HCT116 (cell line): ENCODE measurements around the gene PCDHGB3. TPM values are rescaled to one million over a fixed set of nuclear protein-coding genes. Genes with fewer than 3 reads are reported as not detected.

Source experiments
- ATAC-seq: fragments of 200-7000 bp; cut with Tn5 transposase; 2 replicates; pipeline ENCODE4 v1.9.1; 2020; ENCODE audit warnings: mild to moderate bottlenecking, moderate library complexity
- BruUV-seq: library from RNA; stranded (reverse); fragments of 400-500 nt; replicated peaks from 2 replicates; lab custom pipeline; 2021; lab: Mats Ljungman, UMichigan
- CTCF ChIA-PET: fragments of 300-600 bp; sonication (Branson Sonifier 250); formaldehyde crosslinking; loops from one replicate; lab custom pipeline; 2021; ENCODE audit warnings: antibody characterized with exemption; lab: Charles Lee
- POLR2A ChIA-PET: fragments of 300-600, 350-600 bp; sonication (Branson Sonifier 250); formaldehyde crosslinking; loops from one replicate; lab custom pipeline; 2021; ENCODE audit warnings: antibody characterized with exemption; lab: Charles Lee
- RAD21 ChIA-PET, 2 experiments: fragments of 300-600 bp; sonication (Branson Sonifier 250); formaldehyde crosslinking; loops; one replicate each; lab custom pipeline; 2023; ENCODE audit warnings: low total read pairs in 2 of 2; ENCODE audit not compliant: uncharacterized antibody in 2 of 2, unreplicated experiment in 2 of 2, low non-redundant PET in 1 of 2; lab: Charles Lee
- DNase-seq: peaks from one replicate; pipeline ENCODE4 v3.0.0-alpha.2; 2010; ENCODE audit warnings: low read depth, low spot score
- H2AFZ ChIP-seq: fragments of 200-600 bp; shearing (Covaris generic), sonication (generic); 2 replicates; pipeline ENCODE4 v1.6.1; 2017; ENCODE audit warnings: low read depth, mixed run types, mixed read lengths, antibody characterized with exemption, low read length; ENCODE audit not compliant: poor library complexity, severe bottlenecking
- H3K27ac ChIP-seq: 2 replicates; pipeline ENCODE4 v1.5.1; 2012; ENCODE audit warnings: low read depth, low read length
- H3K27me3 ChIP-seq: fragments of 200-600 bp; sonication (generic); 2 replicates; pipeline ENCODE4 v1.6.1; 2016; ENCODE audit warnings: mixed run types, low read length, mixed read lengths; ENCODE audit not compliant: insufficient read depth
- H3K36me3 ChIP-seq, 2 experiments: fragments of 200-500 bp in 1 of 2; fragments of 200-600 bp in 1 of 2; sonication (Bioruptor generic) in 1 of 2; sonication (generic) in 1 of 2; 2 replicates each; pipeline versions ENCODE4 v1.5.1 to v1.6.1; 2014 to 2016; ENCODE audit warnings: low read length in 2 of 2, inconsistent platforms in 1 of 2, mixed read lengths in 1 of 2, mixed run types in 1 of 2; ENCODE audit not compliant: insufficient read depth in 2 of 2, control insufficient read depth in 1 of 2
- H3K4me1 ChIP-seq, 2 experiments: fragments of 200-600 bp in 1 of 2; sonication (generic) in 1 of 2; 2 replicates each; pipeline versions ENCODE4 v1.5.1 to v1.6.1; 2012 to 2017; ENCODE audit warnings: low read length in 2 of 2, inconsistent platforms in 1 of 2, mild to moderate bottlenecking in 1 of 2, mixed read lengths in 1 of 2, mixed run types in 1 of 2, moderate library complexity in 1 of 2; ENCODE audit not compliant: insufficient read depth in 2 of 2, control insufficient read depth in 1 of 2
- H3K4me2 ChIP-seq: fragments of 200-600 bp; sonication (generic); 2 replicates; pipeline ENCODE4 v1.6.1; 2017; ENCODE audit warnings: mixed run types, low read length, mixed read lengths
- H3K4me3 ChIP-seq, 2 experiments: fragments of 200-600 bp in 1 of 2; sonication (generic) in 1 of 2; replicated peaks in 1 of 2; 2 replicates each; pipeline ENCODE4 v1.5.1; 2011 to 2016; ENCODE audit warnings: low read length in 2 of 2, control low read depth in 1 of 2, low read depth in 1 of 2, mild to moderate bottlenecking in 1 of 2, mixed read lengths in 1 of 2, mixed run types in 1 of 2
- H3K79me2 ChIP-seq: fragments of 200-600 bp; sonication (generic); 2 replicates; pipeline ENCODE4 v1.6.1; 2017; ENCODE audit warnings: mild to moderate bottlenecking, mixed run types, low read length, moderate library complexity, mixed read lengths; ENCODE audit not compliant: insufficient read depth
- H3K9ac ChIP-seq: fragments of 200-600 bp; sonication (generic); 2 replicates; pipeline ENCODE4 v1.6.1; 2016; ENCODE audit warnings: low read length, mixed read lengths
- H3K9me2 ChIP-seq: fragments of 200-600 bp; sonication (generic), shearing (Covaris generic); 2 replicates; pipeline ENCODE4 v1.6.1; 2017; ENCODE audit warnings: mixed run types, mild to moderate bottlenecking, moderate library complexity; ENCODE audit not compliant: insufficient read depth
- H3K9me3 ChIP-seq, 2 experiments: fragments of 200-500 bp in 1 of 2; fragments of 200-600 bp in 1 of 2; sonication (Bioruptor generic) in 1 of 2; sonication (generic) in 1 of 2; 2 replicates each; pipeline ENCODE4 v1.6.1; 2014 to 2017; ENCODE audit warnings: low read length in 2 of 2, mixed read lengths in 2 of 2, inconsistent platforms in 1 of 2, low read depth in 1 of 2, mild to moderate bottlenecking in 1 of 2, mixed run types in 1 of 2, moderate library complexity in 1 of 2; ENCODE audit not compliant: control insufficient read depth in 1 of 2, insufficient read depth in 1 of 2
- H4K20me1 ChIP-seq: fragments of 200-600 bp; sonication (generic), shearing (Covaris generic); 2 replicates; pipeline ENCODE4 v1.6.1; 2017; ENCODE audit warnings: mixed run types, mild to moderate bottlenecking, moderate library complexity; ENCODE audit not compliant: insufficient read depth
- CBX3 ChIP-seq: IDR thresholded peaks from 2 replicates; pipeline ENCODE4 v1.6.1; 2012; ENCODE audit warnings: low read depth
- CEBPB ChIP-seq: IDR thresholded peaks from 2 replicates; pipeline ENCODE4 v1.6.1; 2012; ENCODE audit warnings: low read depth
- CTCF ChIP-seq, 3 experiments: fragments of 200-600 bp in 1 of 3; sonication (generic) in 1 of 3; IDR thresholded peaks in 2 of 3; conservative IDR thresholded peaks in 1 of 3; 2 replicates each; pipeline ENCODE4 v1.5.1; 2012 to 2017; ENCODE audit warnings: low read depth in 2 of 3, low read length in 2 of 3, antibody characterized with exemption in 1 of 3, borderline replicate concordance in 1 of 3, control low read depth in 1 of 3, mild to moderate bottlenecking in 1 of 3, mixed read lengths in 1 of 3, mixed run types in 1 of 3, moderate library complexity in 1 of 3; ENCODE audit not compliant: insufficient read depth in 1 of 3
- EGR1 ChIP-seq: IDR thresholded peaks from 2 replicates; pipeline ENCODE4 v1.6.1; 2012; ENCODE audit warnings: low read depth
- ELF1 ChIP-seq: IDR thresholded peaks from 2 replicates; pipeline ENCODE4 v1.6.1; 2012; ENCODE audit warnings: low read depth, borderline replicate concordance
- EZH2 ChIP-seq: fragments of 200-600 bp; sonication (generic); IDR thresholded peaks from 2 replicates; pipeline ENCODE4 v1.6.1; 2017; ENCODE audit warnings: antibody characterized with exemption, mixed run types
- EZH2phosphoT487 ChIP-seq: fragments of 200-600 bp; IDR thresholded peaks from 2 replicates; pipeline ENCODE4 v1.6.1; 2018; ENCODE audit warnings: antibody characterized with exemption, borderline replicate concordance
- FOSL1 ChIP-seq: IDR thresholded peaks from 2 replicates; pipeline ENCODE4 v1.6.1; 2012; ENCODE audit warnings: low read depth
- MAX ChIP-seq: IDR thresholded peaks from 2 replicates; pipeline ENCODE4 v1.6.1; 2012
- RAD21 ChIP-seq: IDR thresholded peaks from 2 replicates; pipeline ENCODE4 v1.6.1; 2012; ENCODE audit warnings: low read depth, mild to moderate bottlenecking
- SIN3A ChIP-seq: IDR thresholded peaks from 2 replicates; pipeline ENCODE4 v1.6.1; 2012; ENCODE audit warnings: low read depth
- SP1 ChIP-seq: IDR thresholded peaks from 2 replicates; pipeline ENCODE4 v1.6.1; 2012; ENCODE audit warnings: low read depth
- SRF ChIP-seq: IDR thresholded peaks from 2 replicates; pipeline ENCODE4 v1.6.1; 2012; ENCODE audit warnings: low read depth
- TCF7L2 ChIP-seq: IDR thresholded peaks from 2 replicates; pipeline ENCODE4 v1.7.0; 2011; ENCODE audit warnings: borderline replicate concordance, inconsistent platforms; ENCODE audit not compliant: insufficient read depth, insufficient read length; ENCODE audit errors: extremely low read depth
- YY1 ChIP-seq: IDR thresholded peaks from 2 replicates; pipeline ENCODE4 v1.6.1; 2011; ENCODE audit warnings: low read length, low read depth, moderate library complexity, mild to moderate bottlenecking; ENCODE audit not compliant: insufficient replicate concordance; ENCODE audit errors: extremely low read depth
- ZFX ChIP-seq: fragments of 450-650 bp; IDR thresholded peaks from 2 replicates; pipeline ENCODE4 v1.6.1; 2017
- ZNF274 ChIP-seq: fragments of 200-500 bp; sonication (Bioruptor generic); IDR thresholded peaks from 2 replicates; pipeline ENCODE4 v1.6.1; 2014; ENCODE audit warnings: mild to moderate bottlenecking, low read depth, low read length, inconsistent platforms
- intact Hi-C: fragments of 100-400 bp; cut with micrococcal nuclease; formaldehyde crosslinking; loops from 2 replicates; pipeline ENCODE4 v1.10.0; 2022
- total RNA-seq: library from RNA; stranded (reverse); gene quantifications from one replicate; pipeline ENCODE4 v1.2.1, GENCODE V29; 2021; ENCODE audit not compliant: unreplicated experiment

Gene PCDHGB3
- total RNA-seq, 1 experiment from 2014 or later, result 0.10 TPM

GRCh38 chr5:141360685-141361084, 9.4 kb upstream of the PCDHGB3 start:
- Histone ChIP-seq H4K20me1 (no peaks in the 10 kb centered on the region), H3K9me3 (peaks cover 5 to 6% of the 10 kb centered on the region in 2 experiments; a peak in 2 of 4 replicates), H3K9me2 (no peaks in the 10 kb centered on the region), H3K36me3 (no peaks in the 10 kb centered on the region), H3K27me3 (no peaks in the 10 kb centered on the region), H3K4me1 (no peaks in the 10 kb centered on the region), H3K9ac (no peak overlapping the region), H2AFZ (no peak overlapping the region), H3K4me3 (no peak overlapping the region)
- CTCF ChIA-PET, result interaction anchor here (0.8 to 1.1 kb wide), 2 partner anchors 53 to 203 kb away, joined by 3 to 6 read pairs; partner anchors contain the start of gene PCDHGA10
- DNase-seq (no peak), ATAC-seq (no peak)
- RAD21 ChIA-PET, result no interaction called here
- POLR2A ChIA-PET, result no interaction called here
- intact Hi-C loops, result no loop called here
- no TSS peak for BruUV-seq
- no peak for TF ChIP-seq EGR1
- no peak for TF ChIP-seq TCF7L2
- no peak for TF ChIP-seq MAX
- no peak for TF ChIP-seq ZFX
- TF ChIP-seq FOSL1, result no peak
- TF ChIP-seq, all 23 proteins: peak for 0
- no peak overlapping the region for H3K27ac ChIP-seq
- no peaks in the 10 kb centered on the region for H3K79me2 ChIP-seq
- no peak overlapping the region for H3K4me2 ChIP-seq

- H3K4me1 ChIP-seq, result no peaks in the 10 kb centered on the region
- ATAC-seq (no peak), DNase-seq (no peak)
- CTCF ChIA-PET, result no interaction called here
- RAD21 ChIA-PET, result no interaction called here
- intact Hi-C loops, result no loop called here
- no peak overlapping the region for H3K4me2 ChIP-seq
- no peak overlapping the region for H3K9ac ChIP-seq
- H3K79me2 ChIP-seq, result no peaks in the 10 kb centered on the region
- no peak overlapping the region for H2AFZ ChIP-seq
- H3K4me3 ChIP-seq, result no peak overlapping the region
- H3K27me3 ChIP-seq, result no peaks in the 10 kb centered on the region
- POLR2A ChIA-PET, result no interaction called here
- H4K20me1 ChIP-seq, result no peaks in the 10 kb centered on the region
- BruUV-seq, result no TSS peak
- H3K9me2 ChIP-seq, result no peaks in the 10 kb centered on the region
- H3K27ac ChIP-seq, result no peak overlapping the region
- peaks cover 5 to 6% of the 10 kb centered on the region in 2 experiments; a peak in 2 of 4 replicates for H3K9me3 ChIP-seq
- no peaks in the 10 kb centered on the region for H3K36me3 ChIP-seq
- TF ChIP-seq ZNF274 (no peak), SP1 (no peak), EGR1 (no peak), FOSL1 (no peak), CBX3 (no peak), SRF (no peak), CEBPB (no peak), EZH2 (no peak), MAX (no peak), RAD21 (no peak), ELF1 (no peak), TCF7L2 (no peak), SIN3A (no peak), CTCF (IDR thresholded peaks at IDR 0.05 in 2 of 3, conservative IDR thresholded peaks at IDR 0.05 in 1 of 3; ENCODE audit: borderline replicate concordance in 1 of 3, insufficient read depth in 1 of 3, low read depth in 2 of 3, low read length in 2 of 3) (no peak), YY1 (no peak), EZH2phosphoT487 (no peak)
These were observed 7.3 kb upstream of the PCDHGB3 start for GRCh38 chr5:141362719-141363118.
